ENCODE measurements around the gene KCNJ5. TPM values are rescaled to one million over a fixed set of nuclear protein-coding genes. Genes with fewer than 3 reads are reported as not detected.

Gene KCNJ5
- total RNA-seq, 1 experiment from 2014 or later = 0.11 TPM

DNA sequence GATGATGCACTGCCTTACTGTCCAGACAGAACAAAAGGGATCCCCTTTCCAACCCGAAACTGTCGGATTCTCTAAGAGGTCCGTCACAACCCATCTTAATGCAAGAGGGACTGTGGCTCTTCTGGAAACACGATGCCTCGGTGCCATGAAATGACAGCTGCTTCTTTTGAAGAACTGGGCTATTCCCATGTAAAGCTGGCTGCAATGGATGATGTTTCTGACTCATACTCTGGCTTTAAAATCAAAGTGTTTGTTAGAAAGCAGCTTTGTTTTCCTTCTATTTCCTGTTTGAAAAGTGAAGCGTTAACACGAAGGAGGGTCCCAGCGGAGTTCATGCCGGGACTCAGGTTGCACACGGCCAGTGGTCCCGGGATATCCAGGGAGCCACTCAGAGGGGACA lies 48.4 kb downstream of the KCNJ5 start:
- Histone ChIP-seq H3K27me3 (ENCODE audit: insufficient read depth, low read length) (peaks cover 2% of the 10 kb centered on the region; the same call in 1 of the 2 replicates), H3K4me1 (ENCODE audit: insufficient read depth, low read length) (no peaks in the 10 kb centered on the region; the same call in 1 of the 2 replicates), H4K8ac (replicated peaks; ENCODE audit: insufficient read length, low read depth, low read length) (no peak overlapping the region), H3T11ph (ENCODE audit: low read length) (no peak overlapping the region), H3K18ac (ENCODE audit: insufficient read length, low read depth, low read length) (no peak overlapping the region), H3K9me3 (ENCODE audit: control insufficient read depth, low read depth, low read length) (no peaks in the 10 kb centered on the region), H2AFZ (ENCODE audit: low read length) (no peak overlapping the region), H3K4me2 (ENCODE audit: insufficient read depth, insufficient read length, low read length) (no peak overlapping the region), H3K9ac (ENCODE audit: extremely low read depth, insufficient read length, low read length) (no peak overlapping the region), H2BK15ac (ENCODE audit: low read depth, low read length) (no peak overlapping the region), H3K14ac (ENCODE audit: insufficient read depth, low read length) (no peak overlapping the region), H4K5ac (ENCODE audit: insufficient read length, low read depth, low read length) (no peak overlapping the region), H3K23ac (ENCODE audit: insufficient read length, low read depth, low read length) (no peak overlapping the region), H3K79me1 (ENCODE audit: insufficient read depth, low read depth, low read length, poor library complexity, severe bottlenecking) (no peaks in the 10 kb centered on the region), H3K56ac (ENCODE audit: insufficient read length, low read depth, low read length) (no peak overlapping the region), H2BK12ac (ENCODE audit: insufficient read length, low read depth, low read length) (no peak overlapping the region), H2AK5ac (ENCODE audit: insufficient read length, low read length) (no peak overlapping the region), H3K4ac (ENCODE audit: low read depth, low read length) (no peak overlapping the region), H4K20me1 (ENCODE audit: control insufficient read depth, insufficient read depth, insufficient read length) (no peaks in the 10 kb centered on the region), H2BK5ac (ENCODE audit: insufficient read length, low read length) (no peak overlapping the region), H3K23me2 (ENCODE audit: insufficient read length, low read depth, low read length, poor library complexity, severe bottlenecking) (no peaks in the 10 kb centered on the region), H3K79me2 (ENCODE audit: insufficient read depth, low read length) (no peaks in the 10 kb centered on the region), H3K27ac (ENCODE audit: insufficient read length, low read depth, low read length) (no peak overlapping the region), H2BK120ac (ENCODE audit: low read depth, low read length, poor library complexity, severe bottlenecking) (no peak overlapping the region), H2BK20ac (ENCODE audit: low read depth, low read length, poor library complexity, severe bottlenecking) (no peak overlapping the region), H4K91ac (ENCODE audit: insufficient read length, low read depth, low read length) (no peak overlapping the region)
- Mint-ChIP-seq H3K9me3 (no peaks in the 10 kb centered on the region; a peak in 1 of 5 replicates), H3K27me3 (ENCODE audit: low read depth) (peaks cover 33% of the 10 kb centered on the region), H3K4me1 (peaks cover 24 to 31% of the 10 kb centered on the region in 2 experiments), H3K36me3 (ENCODE audit: insufficient read depth in 1 of 3, low read depth in 3 of 3) (no peaks in the 10 kb centered on the region), H3K4me3 (no peak overlapping the region), H3K27ac (no peak overlapping the region)
- no CpG with 5 or more reads among the region's 11 CpGs for WGBS (ENCODE audit: extremely low coverage, insufficient read length, low lambda C conversion rate)
- no peak for DNase-seq
- TF ChIP-seq, protein P1, sequence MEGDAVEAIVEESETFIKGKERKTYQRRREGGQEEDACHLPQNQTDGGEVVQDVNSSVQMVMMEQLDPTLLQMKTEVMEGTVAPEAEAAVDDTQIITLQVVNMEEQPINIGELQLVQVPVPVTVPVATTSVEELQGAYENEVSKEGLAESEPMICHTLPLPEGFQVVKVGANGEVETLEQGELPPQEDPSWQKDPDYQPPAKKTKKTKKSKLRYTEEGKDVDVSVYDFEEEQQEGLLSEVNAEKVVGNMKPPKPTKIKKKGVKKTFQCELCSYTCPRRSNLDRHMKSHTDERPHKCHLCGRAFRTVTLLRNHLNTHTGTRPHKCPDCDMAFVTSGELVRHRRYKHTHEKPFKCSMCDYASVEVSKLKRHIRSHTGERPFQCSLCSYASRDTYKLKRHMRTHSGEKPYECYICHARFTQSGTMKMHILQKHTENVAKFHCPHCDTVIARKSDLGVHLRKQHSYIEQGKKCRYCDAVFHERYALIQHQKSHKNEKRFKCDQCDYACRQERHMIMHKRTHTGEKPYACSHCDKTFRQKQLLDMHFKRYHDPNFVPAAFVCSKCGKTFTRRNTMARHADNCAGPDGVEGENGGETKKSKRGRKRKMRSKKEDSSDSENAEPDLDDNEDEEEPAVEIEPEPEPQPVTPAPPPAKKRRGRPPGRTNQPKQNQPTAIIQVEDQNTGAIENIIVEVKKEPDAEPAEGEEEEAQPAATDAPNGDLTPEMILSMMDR (conservative IDR thresholded peaks at IDR 0.05) = no peak

Measured in H9 (cell line).